AG10803 (cell line): ENCODE results near the gene ATAD3C.

Source experiments
- DNase-seq: peaks from one replicate; pipeline ENCODE4 v3.0.0; 2010; ENCODE audit warnings: low read depth
- H3K4me3 ChIP-seq: 2 replicates; pipeline ENCODE4 v1.5.1; 2011; ENCODE audit warnings: mild to moderate bottlenecking, low read length, control low read depth
- CTCF ChIP-seq: conservative IDR thresholded peaks from 2 replicates; pipeline ENCODE4 v1.5.1; 2011; ENCODE audit warnings: mild to moderate bottlenecking, low read length, control low read depth, inconsistent platforms

ATAD3C gene

DNA sequence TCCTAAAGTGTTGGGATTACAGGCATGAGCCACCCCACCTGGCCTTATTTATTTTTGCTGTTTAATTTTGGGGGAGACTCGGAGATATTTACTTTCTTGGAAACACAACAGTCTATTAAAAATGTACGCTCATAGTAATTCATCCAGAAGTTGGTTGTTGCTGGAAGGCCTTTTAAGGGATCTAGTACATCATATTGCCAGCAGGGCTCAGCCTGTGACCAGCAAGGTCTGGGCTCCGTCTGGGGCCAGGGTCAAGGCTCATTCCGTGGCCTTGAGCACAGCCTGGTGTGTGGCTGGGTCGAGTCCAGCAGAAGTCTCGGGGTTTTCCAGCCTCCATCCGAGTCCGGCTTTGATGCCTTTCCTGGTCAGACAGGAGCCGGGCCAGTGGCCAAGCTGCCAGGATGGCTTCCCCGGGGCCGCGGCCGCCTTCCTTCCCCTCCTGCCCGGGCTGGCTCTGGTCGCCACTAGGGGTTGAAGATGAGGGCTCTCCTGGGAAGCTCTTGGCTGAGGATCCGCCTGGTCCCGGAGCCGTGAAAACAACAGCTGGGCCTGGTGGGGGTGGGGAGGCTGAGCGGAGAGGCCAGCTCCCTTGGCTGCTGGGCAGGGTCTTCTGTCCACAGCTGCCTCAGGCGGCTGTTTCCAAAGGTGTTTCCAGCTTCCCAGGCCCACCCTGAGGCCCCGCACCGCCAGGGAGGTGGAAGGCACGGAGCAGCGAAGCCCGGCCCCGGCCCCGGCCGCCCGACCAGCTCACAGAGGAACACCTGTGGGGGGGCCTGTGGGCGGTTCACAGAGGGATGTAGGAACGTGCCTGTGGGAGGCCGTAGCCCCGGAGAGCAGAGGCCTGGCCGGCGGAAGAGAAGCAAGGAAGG is 19.1 kb upstream of the ATAD3C start:
- peak; percentile 20; the same call in 1 of the 2 replicates for TF ChIP-seq CTCF
- H3K4me3 ChIP-seq, result no peak overlapping the region
- peak; percentile 46 for DNase-seq

DNA sequence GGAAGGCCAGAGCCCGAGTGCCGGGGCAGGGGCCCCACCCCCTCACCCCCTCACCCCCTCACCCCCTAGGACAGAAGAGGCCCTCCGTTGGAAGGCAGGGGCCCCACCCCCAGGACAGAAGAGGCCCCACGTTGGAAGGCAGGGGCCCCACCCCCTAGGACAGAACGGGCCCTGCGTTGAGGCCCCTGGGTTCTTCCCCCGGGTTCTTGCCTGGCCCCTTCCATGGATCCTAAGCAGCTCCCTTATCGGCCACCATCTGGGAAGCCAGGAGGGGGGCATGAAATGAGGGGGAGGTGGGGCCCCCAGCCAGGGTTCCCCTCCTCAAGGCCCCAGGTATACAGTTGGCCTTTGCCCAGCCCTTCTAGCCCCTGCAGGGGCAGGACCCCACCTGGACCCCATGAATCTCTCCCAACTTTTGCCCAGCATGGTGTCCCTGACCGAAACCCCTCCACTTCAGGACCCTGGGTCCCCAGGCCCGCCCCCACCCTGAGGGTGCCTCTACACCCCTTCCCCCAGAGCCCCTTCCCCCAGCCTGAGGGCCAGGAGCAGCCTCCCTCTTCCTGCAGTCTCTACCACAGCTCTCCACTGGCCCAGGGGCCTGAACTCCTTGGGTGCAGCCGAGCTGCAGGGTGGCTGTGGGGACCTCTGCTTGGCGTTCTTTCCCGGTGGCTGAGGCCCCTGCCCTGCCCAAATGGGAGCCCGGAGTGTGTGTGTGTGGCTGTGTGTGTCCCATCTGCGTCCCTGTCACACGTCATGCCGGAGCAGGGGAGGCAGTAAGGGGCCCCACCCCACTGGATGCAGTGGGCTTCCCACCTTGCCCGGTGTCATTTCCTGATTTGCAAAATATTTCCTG is 18.3 kb upstream of the ATAD3C start:
- no peak overlapping the region for H3K4me3 ChIP-seq
- no peak for DNase-seq
- TF ChIP-seq CTCF, result no peak

DNA sequence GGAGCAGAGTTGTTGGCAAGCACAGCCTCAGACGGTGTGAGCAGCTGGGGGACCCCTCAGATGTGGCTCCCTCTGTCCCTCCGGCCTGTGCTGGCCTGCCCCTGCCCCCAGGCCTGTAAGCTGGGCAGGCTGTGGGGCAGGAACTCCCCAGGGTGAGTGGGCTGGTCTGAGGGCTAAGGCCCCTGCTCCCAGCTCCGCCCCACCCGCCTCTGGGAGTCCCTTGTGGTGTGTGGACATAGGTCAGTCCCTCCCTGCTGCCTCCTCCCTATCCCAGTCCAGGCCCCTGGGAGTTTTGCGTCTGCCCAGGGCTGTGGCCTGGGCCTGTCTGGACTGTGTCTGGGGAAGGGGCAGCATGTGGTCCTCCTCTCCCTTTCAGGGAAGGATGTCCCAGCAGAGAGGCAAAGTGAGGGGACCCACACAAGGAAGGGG is 17.6 kb upstream of the ATAD3C start:
- DNase-seq, result no peak

GRCh38 chr1:1432274-1432950 is 17.1 kb upstream of the ATAD3C start:
- no peak for TF ChIP-seq CTCF
- no peak overlapping the region for H3K4me3 ChIP-seq
- DNase-seq, result no peak

More for the DNA sequence above, 17.6 kb upstream of the ATAD3C start:
- no peak for TF ChIP-seq CTCF
- no peak overlapping the region for H3K4me3 ChIP-seq

DNA sequence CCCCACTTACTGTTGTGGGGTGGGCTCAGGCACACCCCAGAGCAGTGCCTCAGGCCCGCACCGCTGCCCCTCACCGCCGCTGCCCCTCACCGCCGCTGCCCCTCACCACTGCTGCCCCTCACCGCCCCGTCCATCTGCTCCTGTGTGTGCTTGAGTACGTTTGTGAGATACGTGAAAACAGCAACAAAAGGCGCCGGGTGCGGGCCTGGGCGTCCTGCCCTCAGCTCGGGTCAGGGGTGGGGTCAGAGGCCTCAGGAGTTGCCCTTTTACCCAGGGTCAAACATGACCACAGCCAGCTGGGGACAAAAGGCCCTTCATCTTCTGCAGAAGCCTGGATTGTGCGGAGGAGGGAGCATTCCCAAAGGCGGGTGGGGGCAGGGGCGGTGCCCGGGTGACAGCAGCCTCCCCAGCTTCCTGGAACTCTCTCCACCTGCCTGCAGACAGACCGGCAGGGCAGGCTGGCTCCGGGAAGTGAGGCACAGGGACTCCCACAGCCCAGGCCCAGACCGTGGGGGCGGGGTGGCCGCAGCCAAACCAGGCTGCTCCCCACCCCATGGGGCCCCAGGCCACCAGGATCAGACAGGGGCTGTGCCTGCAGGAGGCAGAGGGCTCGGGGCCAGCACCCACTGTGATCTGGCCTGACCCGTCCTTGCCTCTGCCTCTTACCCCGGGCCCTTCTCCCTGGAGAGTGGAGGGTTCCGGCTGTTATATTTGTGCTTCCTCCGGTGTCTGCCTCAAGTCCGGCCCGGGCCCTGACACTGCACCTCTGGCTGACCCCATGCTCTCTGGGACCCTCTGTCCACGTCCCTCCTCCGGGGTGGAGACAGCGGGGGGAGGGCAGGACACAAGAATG is 16.3 kb upstream of the ATAD3C start:
- H3K4me3 ChIP-seq, result no peak overlapping the region
- no peak for TF ChIP-seq CTCF
- DNase-seq, result no peak

- no peak for TF ChIP-seq CTCF
- H3K4me3 ChIP-seq, result no peak overlapping the region
- DNase-seq, result no peak
Measured at GRCh38 chr1:1433804-1434130, 15.7 kb upstream of the ATAD3C start.
